Measurements from ENCODE around the gene EARS2. TPM values are rescaled to one million over a fixed set of nuclear protein-coding genes. Genes with fewer than 3 reads are reported as not detected.

EARS2 gene
- total RNA-seq, 1 experiment from 2014 or later = 34.9 TPM

GRCh38 chr16:23524886-23525285 is 32.3 kb downstream of the EARS2 start:
- H3F3A ChIP-seq (ENCODE audit: insufficient read depth, low read depth) = no peaks in the 10 kb centered on the region
- H3K27me3 ChIP-seq (ENCODE audit: insufficient read depth, low read depth) = no peaks in the 10 kb centered on the region
- peaks cover 9% of the 10 kb centered on the region; the same call in 1 of the 2 replicates for H3K36me3 ChIP-seq (ENCODE audit: low read depth)
- H3K4me3 ChIP-seq = no peak overlapping the region
- no peak overlapping the region for H3K27ac ChIP-seq
- H3K4me2 ChIP-seq = no peak overlapping the region
- ChIA-PET CTCF (no interaction called here), POLR2A (ENCODE audit: unreplicated experiment) (no interaction called here)
- no peaks in the 10 kb centered on the region for H4K20me1 ChIP-seq (ENCODE audit: insufficient read depth)
- H3K9me3 ChIP-seq (ENCODE audit: insufficient read depth, low read depth) = no peaks in the 10 kb centered on the region
- no peaks in the 10 kb centered on the region for H3K4me1 ChIP-seq (replicated peaks; ENCODE audit: insufficient read depth)
- intact Hi-C loops (cut with micrococcal nuclease; ENCODE audit: unreplicated experiment) = no loop called here
- H3K9me2 ChIP-seq (ENCODE audit: insufficient read depth) = no peaks in the 10 kb centered on the region
- no TSS peak for BruUV-seq (replicated peaks)
- H3K79me2 ChIP-seq (ENCODE audit: low read depth) = no peaks in the 10 kb centered on the region
- no peak overlapping the region for H2AFZ ChIP-seq
- DNase-seq = no peak
- TF ChIP-seq CTCF (conservative IDR thresholded peaks at IDR 0.05) (no peak), EZH2 (IDR thresholded peaks at IDR 0.05; ENCODE audit: low read depth) (no peak)

GRCh38 chr16:23523876-23524385 is 33.2 kb downstream of the EARS2 start:
- POLR2A ChIA-PET (ENCODE audit: unreplicated experiment) = no interaction called here
- no peak overlapping the region for H3K4me2 ChIP-seq
- peaks cover 9% of the 10 kb centered on the region; the same call in 1 of the 2 replicates for H3K36me3 ChIP-seq (ENCODE audit: low read depth)
- no peak overlapping the region for H3K4me3 ChIP-seq
- no TSS peak for BruUV-seq (replicated peaks)
- no peaks in the 10 kb centered on the region for H3K9me2 ChIP-seq (ENCODE audit: insufficient read depth)
- no peaks in the 10 kb centered on the region for H3K27me3 ChIP-seq (ENCODE audit: insufficient read depth, low read depth)
- no peaks in the 10 kb centered on the region for H4K20me1 ChIP-seq (ENCODE audit: insufficient read depth)
- TF ChIP-seq EZH2 (IDR thresholded peaks at IDR 0.05; ENCODE audit: low read depth) = no peak
- TF ChIP-seq CTCF (conservative IDR thresholded peaks at IDR 0.05) = no peak
- DNase-seq = no peak
- H2AFZ ChIP-seq = no peak overlapping the region
- H3F3A ChIP-seq (ENCODE audit: insufficient read depth, low read depth) = no peaks in the 10 kb centered on the region
- H3K4me1 ChIP-seq (replicated peaks; ENCODE audit: insufficient read depth) = no peaks in the 10 kb centered on the region
- CTCF ChIA-PET = no interaction called here
- H3K79me2 ChIP-seq (ENCODE audit: low read depth) = no peaks in the 10 kb centered on the region
- no peak overlapping the region for H3K27ac ChIP-seq
- no peaks in the 10 kb centered on the region for H3K9me3 ChIP-seq (ENCODE audit: insufficient read depth, low read depth)
- intact Hi-C loops (cut with micrococcal nuclease; ENCODE audit: unreplicated experiment) = no loop called here

- CTCF ChIA-PET = no interaction called here
- POLR2A ChIA-PET (ENCODE audit: unreplicated experiment) = no interaction called here
- BruUV-seq (replicated peaks) = no TSS peak
These were observed 33.8 kb downstream of the EARS2 start for GRCh38 chr16:23523321-23523720.

More at GRCh38 chr16:23523321-23523720, 33.8 kb downstream of the EARS2 start:
- Histone ChIP-seq H3K27me3 (ENCODE audit: insufficient read depth, low read depth) (no peaks in the 10 kb centered on the region), H3K27ac (no peak overlapping the region), H4K20me1 (ENCODE audit: insufficient read depth) (no peaks in the 10 kb centered on the region), H3K9me2 (ENCODE audit: insufficient read depth) (no peaks in the 10 kb centered on the region), H2AFZ (no peak overlapping the region), H3K4me1 (replicated peaks; ENCODE audit: insufficient read depth) (no peaks in the 10 kb centered on the region), H3K9me3 (ENCODE audit: insufficient read depth, low read depth) (no peaks in the 10 kb centered on the region), H3F3A (ENCODE audit: insufficient read depth, low read depth) (peaks cover 3% of the 10 kb centered on the region; the same call in 1 of the 2 replicates), H3K79me2 (ENCODE audit: low read depth) (no peaks in the 10 kb centered on the region), H3K36me3 (ENCODE audit: low read depth) (peaks cover 12% of the 10 kb centered on the region; the same call in 1 of the 2 replicates), H3K4me2 (no peak overlapping the region), H3K4me3 (no peak overlapping the region)
- TF ChIP-seq CTCF (conservative IDR thresholded peaks at IDR 0.05) (no peak), EZH2 (IDR thresholded peaks at IDR 0.05; ENCODE audit: low read depth) (no peak)
- intact Hi-C loops (cut with micrococcal nuclease; ENCODE audit: unreplicated experiment) = no loop called here
- no peak for DNase-seq
